GM12891 (cell line): ENCODE measurements around the gene CAMKV.
"Not testable (repeated sequence)": the region's sequence is repeated elsewhere in the genome, so short reads cannot be mapped to it uniquely, and the experiment has no call there.

Source experiments
- DNase-seq: peaks from one replicate; pipeline ENCODE4 v3.0.0; 2011; ENCODE audit warnings: low spot score; ENCODE audit not compliant: insufficient read length
- FAIRE-seq: peaks from 2 replicates; lab custom pipeline; 2011; peaks lifted over from hg19 to GRCh38; lab: Jason Lieb, UNC
- PAX5 ChIP-seq: IDR thresholded peaks from 2 replicates; pipeline ENCODE4 v1.6.1; 2011; ENCODE audit warnings: low read length, moderate library complexity, mild to moderate bottlenecking; ENCODE audit not compliant: insufficient read depth, severe bottlenecking
- POLR2A ChIP-seq: IDR thresholded peaks from 2 replicates; pipeline ENCODE4 v1.6.1; 2011; ENCODE audit warnings: low read depth, low read length, control low read depth
- POLR2AphosphoS5 ChIP-seq: IDR thresholded peaks from 2 replicates; pipeline ENCODE4 v1.6.1; 2011; ENCODE audit warnings: low read depth, low read length, control low read depth
- POU2F2 ChIP-seq: IDR thresholded peaks from 2 replicates; pipeline ENCODE4 v1.6.1; 2011; ENCODE audit warnings: low read depth, mild to moderate bottlenecking, control low read depth, low read length, moderate library complexity
- SPI1 ChIP-seq: IDR thresholded peaks from 2 replicates; pipeline ENCODE4 v1.6.1; 2011; ENCODE audit warnings: low read depth, low read length, control low read depth
- TAF1 ChIP-seq: IDR thresholded peaks from 2 replicates; pipeline ENCODE4 v1.6.1; 2011; ENCODE audit warnings: low read depth, low read length, control low read depth

CAMKV gene

GRCh38 chr3:49908373-49909199 is 38.9 kb upstream of the CAMKV start:
- FAIRE-seq (no peak), DNase-seq (no peak)
- TF ChIP-seq POU2F2 (no peak), TAF1 (no peak), SPI1 (no peak), POLR2AphosphoS5 (no peak), POLR2A (no peak), PAX5 (no peak)

GRCh38 chr3:49906073-49906743 is 36.5 kb upstream of the CAMKV start:
- FAIRE-seq: peak; percentile 98
- DNase-seq: peak; percentile 79
- TF ChIP-seq SPI1 (peak; percentile 84), POLR2AphosphoS5 (no peak), TAF1 (no peak), POU2F2 (no peak)

GRCh38 chr3:49904448-49904847 is 34.7 kb upstream of the CAMKV start:
- FAIRE-seq, DNase-seq: not testable (repeated sequence)

GRCh38 chr3:49903451-49904424 is 34.0 kb upstream of the CAMKV start, which contains the start of gene MST1R:
Gene MST1R (minus strand): TSS chr3:49903873. CDS start chr3:49903609, 264 bp downstream.
- no peak; the same call in 1 of the 2 replicates for TF ChIP-seq TAF1
- TF ChIP-seq POU2F2: no peak; the same call in 1 of the 2 replicates
- TF ChIP-seq POLR2A: peak; percentile 52; the same call in 1 of the 2 replicates
- 0 out of 2 replicates have a peak, but pooled peaks have one; percentile 56 for TF ChIP-seq POLR2AphosphoS5
- no peak for TF ChIP-seq PAX5
- FAIRE-seq: peak; percentile 93
- peak; percentile 95 for DNase-seq

GRCh38 chr3:49902511-49903345 is 33.0 kb upstream of the CAMKV start:
- TF ChIP-seq POLR2AphosphoS5: no peak
- TF ChIP-seq POU2F2: no peak
- no peak for TF ChIP-seq SPI1
- TF ChIP-seq PAX5: no peak
- no peak for TF ChIP-seq POLR2A
- TF ChIP-seq TAF1: no peak
- FAIRE-seq: peak; percentile 16
- DNase-seq: no peak

GRCh38 chr3:49901366-49902339 is 31.9 kb upstream of the CAMKV start:
- TF ChIP-seq POLR2A (no peak), PAX5 (no peak), TAF1 (no peak), SPI1 (no peak), POU2F2 (no peak), POLR2AphosphoS5 (no peak)
- peak; percentile 78 for FAIRE-seq
- no peak for DNase-seq

- DNase-seq: no peak
- FAIRE-seq: no peak
- TF ChIP-seq POU2F2 (no peak), SPI1 (no peak), POLR2AphosphoS5 (no peak), PAX5 (no peak), TAF1 (no peak), POLR2A (no peak)
Observed at GRCh38 chr3:49900491-49901153, 30.9 kb upstream of the CAMKV start.
